Measurements from ENCODE around the gene BHLHE40.

Gene BHLHE40

DNA sequence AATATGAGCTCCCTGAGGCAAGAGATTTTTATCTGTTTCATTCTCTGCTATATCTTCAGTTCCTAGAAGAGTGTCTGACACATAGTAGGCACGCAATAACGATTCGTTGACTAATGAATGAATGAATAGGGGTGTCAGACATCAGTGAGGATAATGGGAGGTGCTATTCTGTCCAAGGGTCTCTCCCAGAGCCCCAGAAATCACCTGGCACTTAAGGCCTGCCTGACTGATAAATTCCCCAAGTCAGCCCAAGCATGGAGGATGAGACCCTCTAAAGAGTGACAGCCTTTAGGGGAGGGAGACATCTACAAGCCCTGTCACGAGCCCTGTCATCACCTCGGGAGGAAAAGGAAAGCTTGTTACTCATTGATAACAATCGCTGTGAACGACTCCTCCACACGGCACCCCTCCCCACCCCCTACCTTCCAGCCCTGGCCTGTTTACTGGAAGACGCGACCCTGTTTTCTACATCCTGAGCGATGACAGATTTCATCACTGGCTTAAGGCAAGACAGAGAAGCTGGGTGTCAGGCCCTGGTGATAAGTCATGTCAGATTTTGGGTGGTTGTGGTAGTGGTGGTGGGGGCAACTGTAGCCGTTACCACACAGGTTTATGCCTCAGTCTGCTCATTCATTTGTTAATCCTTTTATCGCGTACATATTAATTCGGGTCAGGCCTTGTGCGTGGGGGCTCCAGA lies 23.1 kb downstream of the BHLHE40 start:
- peak; percentile 63 to 75 for DNase-seq

DNA sequence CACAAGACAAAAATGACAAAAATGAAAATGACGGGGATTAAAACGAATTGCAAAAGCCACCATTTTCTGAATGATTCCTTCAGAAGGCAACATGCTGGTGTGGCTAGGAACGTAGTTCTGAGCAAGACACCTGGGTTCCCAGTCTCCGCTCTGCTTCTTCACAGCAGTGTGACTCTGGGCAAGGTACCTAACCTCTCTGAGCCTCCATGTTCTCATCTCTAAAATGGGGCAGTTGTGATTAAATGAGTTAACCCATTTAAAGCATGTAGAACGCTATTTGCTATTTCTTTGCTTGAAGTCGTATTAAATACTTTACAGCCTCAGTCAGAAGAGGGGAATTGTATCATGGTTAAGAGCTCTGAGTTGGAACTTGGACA lies 23.6 kb downstream of the BHLHE40 start:
- no peak for DNase-seq

DNA sequence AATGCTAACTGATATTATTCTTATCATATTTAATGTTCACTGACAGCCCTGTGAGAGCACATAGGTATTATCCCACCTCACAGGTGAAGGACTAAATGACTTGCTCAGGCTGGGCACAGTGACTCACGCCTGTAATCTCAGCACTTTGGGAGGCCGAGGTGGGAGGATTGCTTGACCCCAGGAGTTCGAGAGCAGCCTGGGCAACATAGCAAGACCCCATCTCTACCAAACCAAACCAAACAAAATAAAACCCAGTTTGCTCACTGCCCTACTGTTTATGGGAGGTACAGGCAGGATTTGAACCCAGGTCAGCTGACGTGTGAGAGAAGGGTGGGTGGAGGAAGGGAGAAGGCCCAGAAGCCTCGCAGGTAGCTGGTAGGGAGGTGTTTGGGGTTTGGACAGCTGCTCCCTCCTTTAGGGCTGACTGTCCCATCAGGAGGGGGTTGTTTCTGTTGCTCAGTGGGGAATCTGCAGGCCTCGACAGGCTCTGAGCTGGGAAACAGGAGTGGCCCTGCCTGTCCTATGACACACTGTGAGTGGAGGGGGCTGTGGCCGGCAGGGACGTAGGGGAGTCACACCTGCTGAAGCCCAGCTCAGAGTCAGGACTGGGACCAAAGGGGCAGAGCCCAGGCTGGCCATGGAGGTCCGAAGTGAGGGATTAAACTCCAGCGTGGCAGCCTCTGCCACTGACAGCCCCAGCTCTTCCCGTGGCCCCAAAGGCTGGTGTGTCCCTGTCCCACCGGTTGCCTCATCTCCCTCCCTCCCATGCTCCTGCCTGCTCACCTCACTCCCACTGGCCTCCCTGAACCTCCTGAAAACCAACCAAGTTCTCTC lies 25.3 kb downstream of the BHLHE40 start:
- no peak for DNase-seq

DNA sequence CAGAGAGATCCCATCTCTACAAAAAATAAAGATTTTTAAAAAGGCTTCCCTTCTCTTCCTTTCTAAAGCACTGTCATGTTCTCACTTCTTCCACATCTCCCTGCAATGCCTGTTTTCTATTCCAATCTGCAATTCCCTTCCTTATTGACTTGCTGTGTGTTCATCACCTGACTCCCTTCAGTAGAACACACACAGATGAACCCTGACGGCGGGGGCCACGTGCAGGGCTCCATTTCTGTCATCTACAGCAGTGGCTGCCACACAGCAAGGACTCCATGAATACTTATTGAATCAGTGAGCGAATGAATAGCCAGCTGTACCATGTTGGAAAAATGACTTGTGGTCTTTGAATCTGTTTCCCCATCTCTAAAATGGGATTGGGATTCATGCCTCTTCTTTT lies 26.1 kb downstream of the BHLHE40 start:
- no peak for DNase-seq

DNA sequence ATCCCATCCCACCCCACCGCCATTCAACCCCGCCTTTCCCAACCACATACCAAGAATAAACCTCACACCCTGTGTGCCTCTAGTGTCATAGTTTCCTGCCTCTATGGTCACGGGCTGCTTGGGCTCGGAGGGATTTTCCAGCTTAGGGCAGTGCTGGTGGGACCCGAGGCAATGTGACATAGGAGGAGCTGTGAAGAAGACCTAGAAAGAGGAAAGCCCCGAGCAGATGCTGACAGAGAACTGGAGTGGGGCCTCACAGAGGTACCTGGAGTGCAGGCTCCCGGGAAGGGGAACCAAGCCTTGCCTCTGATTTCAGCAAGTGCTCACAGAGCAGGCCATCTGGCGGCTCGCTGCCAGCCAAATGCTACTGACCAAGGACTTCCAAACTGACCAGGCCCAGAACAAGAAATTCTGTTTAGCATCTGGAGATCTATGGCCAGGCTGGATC lies 27.5 kb downstream of the BHLHE40 start:
- DNase-seq, result peak; percentile 90 to 92

DNA sequence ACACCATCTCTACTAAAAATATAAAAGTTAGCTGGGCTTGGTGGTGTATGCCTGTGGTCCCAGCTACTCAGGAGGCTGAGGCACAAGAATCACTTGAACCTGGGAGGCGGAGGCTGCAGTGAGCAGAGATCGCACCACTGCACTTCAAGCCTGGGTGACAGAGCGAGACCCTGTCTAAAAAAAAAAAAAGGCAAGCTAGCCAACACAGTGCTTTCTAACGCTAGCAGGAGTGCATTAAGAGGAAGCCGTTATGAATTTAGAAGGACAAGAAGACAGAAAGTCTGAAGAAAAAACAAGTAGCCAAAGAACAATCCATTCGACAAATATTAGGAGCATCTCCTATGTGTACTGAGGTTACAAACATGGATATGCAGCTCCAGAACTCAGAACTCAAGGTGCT lies 28.6 kb downstream of the BHLHE40 start:
- DNase-seq, result no peak

DNA sequence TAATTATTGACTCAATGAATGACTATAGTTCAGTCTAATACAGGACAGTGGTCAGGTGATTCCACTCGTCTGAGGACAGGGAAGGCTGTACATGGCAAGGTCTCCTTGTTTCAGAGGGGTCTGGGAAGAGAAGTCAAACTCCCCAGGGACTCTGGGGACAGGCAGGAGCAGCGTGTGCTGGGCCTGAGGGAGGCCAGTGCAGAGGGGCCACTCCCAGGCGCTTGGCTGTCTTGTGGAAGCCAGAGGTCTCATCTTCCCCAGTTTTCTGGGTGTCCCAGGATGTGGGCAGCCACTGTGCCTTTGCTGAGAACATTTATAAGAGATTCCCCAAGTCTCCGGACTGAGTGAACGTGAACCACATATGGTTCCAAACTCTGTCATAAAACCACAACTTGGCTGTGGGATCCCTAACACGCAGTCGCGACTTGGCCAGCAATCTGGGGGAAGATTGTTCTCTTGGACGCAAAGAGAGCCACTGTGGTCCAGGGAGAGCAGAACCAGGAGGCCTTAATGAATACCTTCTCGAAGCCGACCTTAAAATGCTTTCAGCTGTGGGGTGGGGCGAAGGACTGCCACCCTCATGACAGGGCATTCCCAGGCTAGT lies 30.4 kb downstream of the BHLHE40 start:
- no peak for DNase-seq

DNA sequence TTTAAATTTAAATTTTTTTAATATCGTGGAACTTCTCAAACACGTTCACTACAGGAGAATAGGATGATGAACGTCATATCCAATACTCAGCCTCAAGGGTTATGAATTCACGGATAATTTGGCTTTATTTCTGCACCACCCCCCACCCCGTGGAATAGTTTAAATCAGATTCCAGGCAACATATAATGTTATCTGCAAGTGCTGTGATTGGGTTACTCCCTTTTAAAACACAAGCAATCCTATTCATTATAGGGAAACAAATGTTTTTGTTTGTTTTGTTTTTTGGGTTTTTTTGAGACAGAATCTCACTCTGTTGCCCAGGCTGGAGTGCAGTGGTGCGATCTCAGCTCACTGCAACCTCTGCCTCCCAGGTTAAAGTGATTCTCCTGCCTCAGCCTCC lies 30.9 kb downstream of the BHLHE40 start:
- DNase-seq, result no peak

DNA sequence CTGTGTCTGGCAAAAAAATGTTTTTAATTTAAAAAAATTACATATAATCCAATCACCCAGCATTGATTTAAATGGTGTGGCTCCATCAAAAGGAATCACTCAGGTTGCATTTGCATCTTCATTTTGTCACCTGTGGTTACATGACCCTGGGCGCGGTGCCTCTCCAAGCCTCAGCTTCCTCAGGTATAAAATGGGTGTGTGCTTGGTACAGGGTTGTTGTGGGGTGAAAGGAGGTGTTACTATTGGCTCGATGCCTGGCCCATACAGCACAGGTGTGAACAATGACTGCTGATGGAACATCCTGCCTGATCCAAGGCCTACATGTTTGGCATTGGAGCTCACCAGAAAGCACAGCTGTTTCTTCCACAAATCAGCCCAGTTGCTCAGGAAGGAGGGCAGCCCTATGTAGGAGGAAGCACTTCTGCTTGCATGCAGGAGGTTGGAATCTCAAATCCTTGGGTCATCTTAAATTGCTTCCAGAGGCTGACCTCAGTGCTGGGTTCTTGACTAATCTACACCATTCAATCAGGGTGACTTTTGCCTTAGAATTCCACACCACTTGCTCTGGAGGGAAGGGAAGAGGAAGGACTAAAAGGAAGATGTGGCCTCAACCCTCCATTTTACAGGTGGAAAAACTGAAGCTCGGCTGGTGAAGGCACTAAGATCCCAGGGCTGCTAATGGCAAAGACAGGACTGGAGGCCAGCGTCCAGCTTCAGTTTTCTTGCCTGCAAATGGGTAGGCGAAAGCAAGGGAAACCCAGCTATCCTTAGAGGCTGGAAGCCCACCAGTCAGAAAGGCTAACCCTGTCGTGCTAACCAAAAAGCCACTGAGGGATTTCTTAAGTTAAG lies 31.7 kb downstream of the BHLHE40 start:
- DNase-seq, result peak; percentile 27 to 50

DNA sequence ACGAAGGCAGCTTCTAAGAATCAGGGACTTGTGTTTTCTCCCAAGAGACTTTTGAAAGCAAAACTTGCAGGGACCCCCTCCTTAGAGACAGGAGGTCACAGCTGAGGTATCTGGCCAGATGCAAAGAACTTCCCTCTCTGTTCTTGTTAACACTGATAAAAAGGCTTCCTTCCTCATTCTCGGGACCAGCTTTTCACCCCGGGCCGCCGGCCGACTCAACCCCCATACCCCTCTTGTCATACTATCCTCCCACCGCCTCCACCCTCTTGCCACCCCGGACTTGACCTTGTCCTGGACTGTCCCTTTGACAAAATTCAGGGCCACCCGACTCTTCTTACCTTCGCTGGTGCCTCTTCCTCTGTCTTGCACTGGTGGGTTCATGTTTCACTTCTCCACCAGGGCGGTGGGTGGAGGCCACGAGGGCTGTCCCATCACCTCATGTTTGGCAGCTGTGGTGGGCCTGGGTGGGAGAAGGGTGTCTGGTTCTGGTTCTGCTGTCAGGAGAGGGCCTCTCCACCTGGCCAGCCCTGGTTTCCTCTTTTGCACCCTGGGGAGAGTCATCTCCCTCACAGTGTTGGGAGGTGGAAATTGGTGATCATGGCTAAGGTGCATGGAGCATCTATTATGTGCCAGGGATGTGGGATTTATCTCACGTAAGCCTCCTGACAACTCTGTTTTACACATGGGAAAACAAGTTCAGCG lies 32.5 kb downstream of the BHLHE40 start:
- DNase-seq, result peak in 1 of 2 donors; percentile 88

DNA sequence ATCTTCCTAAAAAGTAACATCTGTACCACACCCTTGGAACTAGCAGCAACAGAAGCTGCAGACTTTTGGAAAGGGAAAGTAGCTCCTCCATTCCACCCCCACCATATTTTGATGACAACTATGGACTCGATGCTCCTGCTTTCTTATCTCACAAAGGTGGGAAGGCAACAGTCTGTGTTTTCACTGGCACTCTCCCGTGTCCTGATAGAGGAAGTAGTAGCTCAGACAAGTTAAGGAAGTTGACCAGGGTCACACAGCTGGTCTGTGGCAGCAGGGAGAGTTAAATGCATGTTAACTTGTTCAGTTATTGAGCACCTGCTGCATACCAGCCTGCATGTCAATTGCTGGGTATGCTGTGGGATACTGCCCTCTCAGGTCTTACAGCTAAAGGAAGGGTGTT lies 33.1 kb downstream of the BHLHE40 start:
- DNase-seq, result peak in 1 of 2 donors; percentile 42

DNA sequence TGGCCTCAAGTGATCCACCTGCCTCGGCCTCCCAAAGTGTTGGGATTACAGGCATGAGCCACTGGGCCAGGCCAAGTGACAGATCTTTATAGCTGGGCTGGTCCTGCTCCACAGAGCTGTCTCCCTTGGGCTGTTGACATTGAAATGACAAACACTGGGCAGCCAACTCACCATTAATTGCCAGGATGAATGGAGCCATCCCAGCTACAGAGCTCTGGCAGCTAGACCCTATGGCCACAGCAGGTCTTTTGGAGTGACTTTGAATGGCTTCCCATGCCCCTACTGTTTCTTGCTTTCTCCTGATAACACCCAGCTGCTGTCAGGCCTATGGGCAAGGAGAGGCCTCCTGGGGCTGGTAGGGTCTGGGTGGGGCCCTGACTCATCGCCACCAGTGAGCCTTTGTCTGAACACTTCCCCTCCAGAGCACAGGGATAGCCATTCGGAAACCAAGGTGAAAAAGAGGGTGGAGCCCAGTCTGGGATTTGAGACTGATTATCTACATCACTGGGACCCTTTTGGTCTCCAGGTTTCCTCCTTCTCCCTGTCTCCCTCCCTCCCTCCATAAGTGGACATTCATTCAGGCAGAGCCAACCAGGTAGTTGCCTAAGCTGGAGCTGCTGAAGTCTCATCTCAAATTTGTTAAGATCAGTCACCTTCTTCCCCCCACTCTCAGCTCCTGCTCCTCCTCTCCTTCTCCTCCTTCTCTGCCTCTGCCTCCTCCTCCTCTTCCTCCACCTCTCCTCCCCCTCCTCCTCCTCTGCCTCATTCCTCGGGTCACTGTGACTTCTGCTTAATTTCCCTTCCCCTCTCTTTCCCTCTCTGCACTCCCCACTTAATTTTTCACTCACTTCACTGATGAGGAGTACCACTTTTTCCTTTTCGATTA lies 34.0 kb downstream of the BHLHE40 start:
- DNase-seq, result peak in 1 of 2 donors; percentile 74

DNA sequence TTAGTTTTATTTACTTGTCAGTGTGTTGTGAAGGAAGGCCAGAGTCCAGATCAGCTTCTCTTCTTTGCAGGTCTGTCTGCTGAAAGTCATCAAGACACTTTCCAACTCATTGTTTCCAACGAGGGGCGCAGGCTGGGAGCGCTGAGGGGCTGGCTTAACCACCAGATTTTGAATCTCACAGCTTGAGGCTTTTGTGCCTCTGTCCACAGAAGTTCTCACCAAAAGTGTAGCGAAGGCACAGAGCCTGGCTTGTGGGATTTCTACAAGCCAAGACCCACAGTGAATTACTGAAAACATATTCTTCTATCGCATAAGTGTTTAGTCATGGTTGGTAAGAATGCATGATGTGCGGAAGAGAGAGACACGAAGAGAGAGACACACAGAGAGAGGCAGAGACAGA lies 35.2 kb downstream of the BHLHE40 start:
- no peak for DNase-seq

DNA sequence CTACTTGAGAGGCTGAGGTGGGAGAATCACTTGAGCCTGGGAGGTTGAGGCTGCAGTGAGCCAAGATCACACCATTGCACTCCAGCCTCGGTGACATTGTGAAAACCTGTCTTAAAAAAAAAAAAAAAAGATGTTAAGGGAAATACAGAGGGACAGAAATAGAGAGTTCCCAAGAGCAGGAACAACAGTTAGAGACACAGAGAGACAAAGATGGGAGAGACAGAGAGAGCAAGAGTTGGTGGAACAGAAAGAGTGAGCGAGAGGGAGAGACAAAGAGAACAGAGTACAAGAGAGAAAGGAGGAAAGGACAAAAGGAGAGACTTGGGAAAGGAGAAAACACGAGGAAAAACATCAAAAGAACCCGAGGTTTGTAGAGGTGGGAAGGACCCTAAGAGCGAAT lies 35.8 kb downstream of the BHLHE40 start:
- no peak for DNase-seq

DNA sequence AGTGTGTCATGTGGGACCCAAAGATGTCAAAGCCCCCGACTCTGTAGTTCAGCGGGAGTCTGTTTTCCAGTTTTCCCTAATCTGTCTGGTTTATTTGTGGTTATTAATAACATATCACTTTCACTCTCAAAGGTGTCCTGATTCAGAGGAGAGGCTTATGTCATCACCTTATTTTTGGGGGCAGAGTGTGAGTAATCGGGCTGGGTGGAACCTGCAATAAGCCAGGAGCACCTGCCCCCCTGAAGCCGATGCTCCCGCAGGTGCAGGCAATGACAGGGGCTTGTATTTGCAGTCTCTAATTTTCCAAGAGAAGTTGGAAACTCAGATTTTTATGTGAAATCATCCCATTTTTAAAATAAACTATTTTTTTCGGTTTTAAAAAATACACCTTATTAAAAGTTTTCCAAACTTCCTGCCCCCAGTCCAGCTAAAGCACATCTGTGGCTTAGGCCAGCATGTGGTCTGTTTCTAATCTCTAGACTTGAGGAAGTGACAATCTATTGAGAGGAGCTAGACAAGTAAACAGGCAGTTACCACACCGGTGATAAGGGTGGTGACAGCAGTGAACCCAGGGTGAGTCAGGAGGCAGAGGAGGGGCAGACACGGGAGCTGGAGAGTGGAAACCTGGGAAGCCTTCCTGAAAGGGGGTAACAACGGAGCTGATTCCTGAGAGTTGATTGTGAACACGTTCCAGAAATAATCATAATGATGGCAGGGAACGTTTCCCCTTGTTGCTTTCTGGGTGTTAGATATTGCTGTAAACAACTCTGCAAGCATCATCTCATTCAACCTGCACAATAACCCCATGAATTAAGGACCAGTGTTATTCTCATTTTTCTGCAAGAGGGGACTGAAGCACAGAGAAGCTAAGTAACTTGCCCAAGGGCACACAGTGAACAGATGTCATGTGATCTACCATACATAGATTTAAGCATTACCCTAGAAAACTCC lies 37.2 kb downstream of the BHLHE40 start:
- DNase-seq, result peak; percentile 68 to 71

DNA sequence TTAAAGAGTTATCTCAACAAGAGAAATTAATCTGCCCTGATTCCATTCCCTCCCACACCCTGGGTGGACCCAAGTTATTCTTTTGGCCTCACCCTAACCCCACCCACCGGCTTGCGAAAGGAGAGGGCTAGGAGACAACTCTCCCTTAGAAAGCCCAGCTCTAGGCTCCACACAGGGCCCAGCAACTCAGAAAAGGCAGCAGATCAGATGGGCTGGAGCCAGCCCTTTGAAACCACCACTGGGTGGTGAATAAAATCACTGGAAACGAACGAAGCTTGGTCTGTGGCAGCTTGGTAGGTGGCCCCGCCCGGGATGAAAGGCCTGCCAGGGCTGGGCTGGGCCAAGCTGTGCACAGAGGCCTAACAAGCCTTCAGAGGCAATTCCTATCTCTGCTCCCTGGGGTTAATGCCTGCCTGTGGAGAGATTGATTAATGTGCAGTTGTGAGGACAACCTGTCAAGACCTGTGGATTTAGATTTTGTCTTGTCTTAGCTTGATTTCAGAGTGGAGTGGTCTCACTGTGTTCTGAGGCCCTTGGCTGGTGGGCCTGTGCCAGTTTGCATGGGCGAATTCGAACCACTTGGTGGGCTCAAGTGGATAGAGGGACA lies 38.8 kb downstream of the BHLHE40 start:
- DNase-seq, result peak in 1 of 2 donors; percentile 19

DNA sequence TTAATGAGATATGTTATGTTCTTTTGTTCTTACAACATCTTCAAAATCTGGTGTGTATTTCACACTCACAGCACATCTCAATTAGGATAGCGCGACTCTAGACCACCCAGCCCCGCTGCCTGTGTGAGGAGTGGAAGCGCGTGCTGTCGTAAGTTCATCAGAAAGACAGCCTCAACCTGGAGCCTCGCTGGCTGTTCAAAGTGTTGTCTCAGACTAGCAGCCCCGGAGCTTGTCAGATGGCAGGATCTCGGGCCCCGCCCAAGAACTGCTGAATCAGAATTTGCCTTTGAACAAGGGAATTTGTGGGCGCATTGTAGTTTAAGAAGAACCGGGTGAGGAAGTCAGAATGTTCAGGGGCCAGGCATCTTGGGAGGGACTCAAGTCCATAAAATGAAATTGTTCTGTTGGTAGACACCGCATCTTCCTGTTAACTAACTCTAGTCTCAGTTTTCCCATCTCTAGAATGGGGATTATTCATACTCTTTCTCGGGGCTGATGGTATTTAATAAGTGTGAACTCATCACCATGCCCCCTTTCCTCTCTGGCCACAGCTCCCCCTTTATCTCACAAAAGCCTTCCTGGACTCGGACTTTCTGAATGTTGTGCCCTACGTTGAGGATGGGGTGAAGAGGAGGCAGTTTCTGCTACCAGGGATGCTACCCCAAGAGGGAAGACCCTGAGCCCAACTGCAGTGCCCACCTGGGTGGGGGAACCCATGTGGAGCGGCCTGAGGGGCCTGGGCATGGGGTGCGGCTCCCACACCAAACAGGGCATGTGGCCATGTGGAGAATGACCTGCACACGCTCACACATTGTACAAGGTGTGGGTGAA lies 40.4 kb downstream of the BHLHE40 start:
- peak; percentile 87 to 88 for DNase-seq

DNA sequence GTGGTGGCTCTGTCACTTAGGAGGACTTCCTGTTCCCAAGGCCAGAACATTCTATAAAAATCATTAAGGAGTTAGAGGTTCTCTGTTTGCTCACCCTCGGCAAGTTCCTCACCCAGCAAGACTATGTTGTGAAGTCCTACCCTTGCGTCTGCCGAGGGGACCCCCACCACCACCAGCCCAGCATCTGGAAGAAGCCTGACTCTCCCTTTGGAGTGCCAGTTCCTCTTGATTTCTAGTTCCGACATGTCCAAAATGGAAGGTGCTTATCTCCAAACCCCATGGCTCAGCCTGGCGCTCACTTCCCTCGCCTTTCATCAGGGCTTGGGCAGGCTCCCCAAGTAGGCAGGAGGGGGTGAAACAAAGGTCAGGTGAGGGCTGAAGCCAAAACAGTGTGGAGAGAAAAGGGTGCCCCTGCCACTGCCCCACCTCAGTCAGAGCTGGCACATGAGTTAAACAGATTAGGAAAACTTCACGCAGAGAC lies 41.0 kb downstream of the BHLHE40 start:
- DNase-seq, result no peak
